DMS114 treated with DMSO at 0.1 percent for 48 hours (cell line): Measurements from ENCODE around the gene TCF15.
A peak's percentile ranks its signal among the peaks of the same experiment; 100 is the strongest.

Experiments used
- DNase-seq: peaks from one replicate; lab custom pipeline; 2025; ENCODE audit not compliant: unreplicated experiment; lab: John Stamatoyannopoulos, UW

Gene TCF15

GRCh38 chr20:610130-611046, at the start of gene TCF15:
Gene TCF15 (minus strand): TSS chr20:610309. CDS start chr20:610237, 72 bp downstream.
- peak; percentile 49 for DNase-seq

GRCh38 chr20:658731-659291, 48.7 kb upstream of the TCF15 start:
- DNase-seq: no peak

GRCh38 chr20:658202-658601, 48.1 kb upstream of the TCF15 start:
- no peak for DNase-seq

- no peak for DNase-seq
Observed at GRCh38 chr20:655726-656624, 45.9 kb upstream of the TCF15 start.

- no peak for DNase-seq
Observed at GRCh38 chr20:654417-654750, 44.3 kb upstream of the TCF15 start.

- no peak for DNase-seq
Observed at GRCh38 chr20:653590-654416, 43.7 kb upstream of the TCF15 start.

GRCh38 chr20:653110-653589, 43.0 kb upstream of the TCF15 start, which contains the start of gene SRXN1:
Gene SRXN1 (minus strand): TSS chr20:653200. CDS start chr20:653185, 15 bp downstream.
- DNase-seq: peak; percentile 31

- DNase-seq: no peak
Observed at GRCh38 chr20:652615-653109, 42.6 kb upstream of the TCF15 start.

GRCh38 chr20:651713-652614, 41.9 kb upstream of the TCF15 start:
- no peak for DNase-seq

- no peak for DNase-seq
Observed at GRCh38 chr20:650954-651353, 40.8 kb upstream of the TCF15 start.

GRCh38 chr20:650281-650680, 40.2 kb upstream of the TCF15 start:
- DNase-seq: no peak

GRCh38 chr20:647479-648019, 37.4 kb upstream of the TCF15 start:
- DNase-seq: no peak

GRCh38 chr20:646868-647233, 36.7 kb upstream of the TCF15 start:
- DNase-seq: no peak

- no peak for DNase-seq
Observed at GRCh38 chr20:646107-646867, 36.2 kb upstream of the TCF15 start.

GRCh38 chr20:645318-646106, 35.4 kb upstream of the TCF15 start:
- peak; percentile 65 for DNase-seq

GRCh38 chr20:644692-645317, 34.7 kb upstream of the TCF15 start:
- DNase-seq: no peak
